NCI-H82 treated with DMSO at 0.1 percent for 48 hours (cell line): ENCODE results near the gene DYNLT1.

ENCODE experiments used
- DNase-seq: peaks from one replicate; lab custom pipeline; 2025; ENCODE audit not compliant: unreplicated experiment; lab: John Stamatoyannopoulos, UW

The DYNLT1 gene

GRCh38 chr6:158603261-158604047 is 41.1 kb downstream of the DYNLT1 start:
- DNase-seq, result no peak

GRCh38 chr6:158599635-158600034 is 44.9 kb downstream of the DYNLT1 start:
- no peak for DNase-seq

- DNase-seq, result no peak
These were observed 47.0 kb downstream of the DYNLT1 start for GRCh38 chr6:158597565-158597964.

- peak; percentile 34 for DNase-seq
These were observed 47.7 kb downstream of the DYNLT1 start for GRCh38 chr6:158596861-158597260.

- no peak for DNase-seq
These were observed 49.3 kb downstream of the DYNLT1 start for GRCh38 chr6:158595223-158595622.

GRCh38 chr6:158593670-158594069 is 50.9 kb downstream of the DYNLT1 start:
- no peak for DNase-seq

- DNase-seq, result no peak
These were observed 52.7 kb downstream of the DYNLT1 start for GRCh38 chr6:158591810-158592209.

- DNase-seq, result no peak
These were observed 53.3 kb downstream of the DYNLT1 start for GRCh38 chr6:158591134-158591809.

GRCh38 chr6:158589366-158589765 is 55.2 kb downstream of the DYNLT1 start:
- no peak for DNase-seq

- no peak for DNase-seq
These were observed 57.9 kb downstream of the DYNLT1 start for GRCh38 chr6:158586652-158587051.
